SW 1271 (cell line): ENCODE data around the gene GABRG2.

Experiments
- DNase-seq, 2 experiments: peaks; one replicate each; lab custom pipeline; 2025; lab: John Stamatoyannopoulos, UW

Gene GABRG2

GRCh38 chr5:162193012-162193411 is 125.4 kb downstream of the GABRG2 start:
- no peak for DNase-seq

GRCh38 chr5:162196351-162196750 is 128.8 kb downstream of the GABRG2 start:
- no peak for DNase-seq

GRCh38 chr5:162202285-162202880 is 134.8 kb downstream of the GABRG2 start:
- no peak for DNase-seq
